Small intestine (tissue), 7 donors: ENCODE results near the gene CIDEB. TPM values are rescaled to one million over a fixed set of nuclear protein-coding genes. Genes with fewer than 3 reads are reported as not detected.
A peak's percentile ranks its signal among the peaks of the same experiment; 100 is the strongest.

ENCODE experiments used
- DNase-seq, 2 donors: peaks; one replicate each; pipeline versions ENCODE4 v3.0.0 to v3.0.0-alpha.2; 2013
- FAIRE-seq: peaks from 2 replicates; lab custom pipeline; 2012; peaks lifted over from hg19 to GRCh38; lab: Jason Lieb, UNC
- H3K27ac ChIP-seq, 3 donors: one replicate each; pipeline ENCODE4 v1.5.1; 2013; ENCODE audit warnings: low read length in 2 of 3, mild to moderate bottlenecking in 2 of 3, control low read depth in 1 of 3, inconsistent platforms in 1 of 3, low read depth in 1 of 3, moderate library complexity in 1 of 3
- H3K27me3 ChIP-seq, 3 donors: one replicate each; pipeline ENCODE4 v1.6.1; 2013; ENCODE audit warnings: low read length in 3 of 3, inconsistent platforms in 1 of 3; ENCODE audit not compliant: control insufficient read depth in 3 of 3, insufficient read depth in 3 of 3
- H3K36me3 ChIP-seq, 3 donors: one replicate each; pipeline ENCODE4 v1.6.1; 2013; ENCODE audit warnings: low read length in 3 of 3, inconsistent platforms in 1 of 3, low read depth in 1 of 3, mild to moderate bottlenecking in 1 of 3, moderate library complexity in 1 of 3; ENCODE audit not compliant: control insufficient read depth in 3 of 3, insufficient read depth in 2 of 3
- H3K4me1 ChIP-seq, 3 donors: one replicate each; pipeline ENCODE4 v1.6.1; 2013; ENCODE audit warnings: low read length in 2 of 3, inconsistent platforms in 1 of 3, low read depth in 1 of 3, mild to moderate bottlenecking in 1 of 3, moderate library complexity in 1 of 3; ENCODE audit not compliant: control insufficient read depth in 3 of 3, insufficient read depth in 2 of 3
- H3K4me3 ChIP-seq, 3 donors: one replicate each; pipeline ENCODE4 v1.5.1; 2013; ENCODE audit warnings: low read length in 3 of 3, control low read depth in 1 of 3, inconsistent platforms in 1 of 3, low read depth in 1 of 3, mild to moderate bottlenecking in 1 of 3, moderate library complexity in 1 of 3
- H3K9me3 ChIP-seq, 2 donors: one replicate each; pipeline ENCODE4 v1.6.1; 2013; ENCODE audit warnings: low read depth in 1 of 2, low read length in 1 of 2; ENCODE audit not compliant: control insufficient read depth in 2 of 2, insufficient read depth in 1 of 2
- WGBS, 3 donors: extraction: QIAGEN DNeasy Blood & Tissue Kit; methylation state at CpG; one replicate each; pipeline ENCODE4 v1.1.7; 2013; 5-methylcytosine and 5-hydroxymethylcytosine counted together
- polyA plus RNA-seq, 4 donors: library from polyadenylated mRNA; stranded (reverse) in 3 of 4; unstranded in 1 of 4; fragments of 200-250 nt in 3 of 4; fragments of 120-200 nt in 1 of 4; gene quantifications; one replicate each; pipeline versions ENCODE4 v1.2.1 to v1.2.3, GENCODE V29; 2013
- donor health status: healthy with polysubstance abuse.
- donor health status: control.
- donor health status: control.
- donor health status: Bipolar disorder and iron deficiency.
- donor health status: healthy.

The CIDEB gene
- polyA plus RNA-seq, 4 donors: 31.2 to 273 (median 139) TPM

GRCh38 chr14:24274101-24274543, 33.7 kb downstream of the CIDEB start:
- Histone ChIP-seq H3K4me3 (no peak overlapping the region), H3K9me3 (no peaks in the 10 kb centered on the region), H3K4me1 (peaks cover 0 to 12% (median 6%) of the 10 kb centered on the region in 3 donors), H3K27me3 (no peaks in the 10 kb centered on the region), H3K36me3 (peaks cover 0 to 14% (median 0%) of the 10 kb centered on the region in 3 donors), H3K27ac (peak overlapping the region in 1 of 3 donors; percentile 49)
- WGBS, 3 donors: 22 to 54% (median 26%) methylated on average over 3 of the region's 3 CpGs
- DNase-seq (peak in 1 of 2 donors; percentile 29), FAIRE-seq (no peak)

GRCh38 chr14:24273422-24273998, 34.3 kb downstream of the CIDEB start:
- DNase-seq (no peak), FAIRE-seq (no peak)
- Histone ChIP-seq H3K27ac (no peak overlapping the region), H3K4me1 (peaks cover 0 to 12% (median 6%) of the 10 kb centered on the region in 3 donors), H3K4me3 (no peak overlapping the region), H3K27me3 (no peaks in the 10 kb centered on the region), H3K36me3 (peaks cover 0 to 20% (median 0%) of the 10 kb centered on the region in 3 donors), H3K9me3 (no peaks in the 10 kb centered on the region)
- 76 to 87% (median 77%) methylated on average over 3 of the region's 3 CpGs for WGBS, 3 donors

- Histone ChIP-seq H3K27me3 (no peaks in the 10 kb centered on the region), H3K4me1 (peaks cover 0 to 12% (median 6%) of the 10 kb centered on the region in 3 donors), H3K36me3 (peaks cover 0 to 30% (median 0%) of the 10 kb centered on the region in 3 donors), H3K4me3 (no peak overlapping the region), H3K9me3 (no peaks in the 10 kb centered on the region), H3K27ac (peak overlapping the region in 1 of 3 donors; percentile 95)
- DNase-seq (no peak), FAIRE-seq (no peak)
- WGBS, 3 donors: 89 to 91% (median 90%) methylated on average over 2 of the region's 2 CpGs
Measured at GRCh38 chr14:24272467-24272866, 35.3 kb downstream of the CIDEB start.

DNA sequence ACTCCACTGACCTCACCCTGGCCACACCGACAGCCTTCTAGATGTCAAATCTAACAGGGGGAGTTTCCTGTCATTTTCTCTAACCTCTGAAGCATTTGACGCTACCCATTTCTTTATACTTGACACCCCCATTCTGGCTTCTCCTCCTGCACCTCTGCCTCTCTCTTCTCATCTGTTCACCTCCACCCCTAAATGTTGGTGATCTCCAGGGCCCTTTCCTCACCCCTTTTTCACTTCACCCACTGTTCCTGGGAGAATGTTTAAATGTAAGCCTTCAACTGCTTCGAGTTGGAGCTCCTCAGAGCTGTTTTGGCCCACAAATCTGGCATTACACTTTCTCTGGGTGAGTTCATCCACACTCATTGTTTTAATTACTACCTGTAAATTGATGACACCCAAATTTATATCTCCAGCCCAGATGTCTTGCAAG, 35.9 kb downstream of the CIDEB start:
- Histone ChIP-seq H3K4me1 (peaks cover 0 to 12% (median 6%) of the 10 kb centered on the region in 3 donors), H3K9me3 (no peaks in the 10 kb centered on the region), H3K4me3 (peak overlapping the region; percentile 56 to 83 (median 80)), H3K36me3 (peaks cover 0 to 36% (median 2%) of the 10 kb centered on the region in 3 donors), H3K27me3 (no peaks in the 10 kb centered on the region), H3K27ac (peak overlapping the region; percentile 59 to 95 (median 95))
- DNase-seq (no peak), FAIRE-seq (no peak)
- WGBS, 3 donors: 5 to 15% (median 9%) methylated on average over 3 of the region's 3 CpGs

- Histone ChIP-seq H3K4me3 (peak within 1 kb of the TSS; percentile 80 to 90 (median 83)), H3K27ac (peak within 1 kb of the TSS; percentile 95 to 96 (median 95)), H3K9me3 (no peaks in the 10 kb centered on the region), H3K4me1 (peaks cover 0 to 12% (median 6%) of the 10 kb centered on the region in 3 donors), H3K36me3 (peaks cover 0 to 42% (median 8%) of the 10 kb centered on the region in 3 donors), H3K27me3 (no peaks in the 10 kb centered on the region)
- DNase-seq (peak; percentile 92 to 96), FAIRE-seq (no peak)
- 0% methylated on average over 44 to 61 of the region's 61 CpGs for WGBS, 3 donors
Measured at GRCh38 chr14:24271134-24271833, 36.5 kb downstream of the CIDEB start, which contains the start of gene RABGGTA. Gene RABGGTA (minus strand): TSS chr14:24271597. CDS start chr14:24271115, 482 bp downstream.

DNA sequence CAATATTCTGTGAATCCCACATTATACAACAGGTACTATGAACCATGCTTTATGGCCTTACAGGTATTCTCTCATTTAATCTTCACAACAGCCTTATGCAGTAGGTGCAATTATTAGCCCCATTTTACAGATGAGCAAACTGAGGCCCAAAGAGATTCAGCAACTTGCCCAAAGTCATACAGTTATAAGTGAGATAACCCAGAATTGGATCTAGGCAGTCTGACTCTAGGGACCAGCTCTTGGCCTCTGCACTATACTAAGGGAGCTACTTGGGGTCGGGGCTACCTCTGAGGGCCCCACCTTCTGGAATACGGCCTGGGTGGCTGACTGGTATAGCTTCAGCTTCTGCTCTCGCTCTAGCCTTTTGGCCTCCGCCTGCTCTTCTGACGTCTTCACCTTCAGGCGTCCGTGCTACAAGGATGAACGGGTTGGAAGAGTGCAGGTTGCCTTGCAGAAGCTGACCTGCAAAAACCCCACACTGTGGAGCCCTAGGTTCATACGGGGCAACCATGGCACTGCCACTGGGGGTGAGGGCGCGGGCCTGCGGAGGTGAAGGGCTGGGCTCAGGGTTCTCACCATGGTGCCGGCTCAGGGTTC, 37.1 kb downstream of the CIDEB start:
- H3K9me3 ChIP-seq: no peaks in the 10 kb centered on the region
- no peak for DNase-seq
- H3K4me3 ChIP-seq: peak overlapping the region; percentile 80 to 90 (median 83)
- 5 to 12% (median 5%) methylated on average over 13 of the region's 13 CpGs for WGBS, 3 donors
- H3K27me3 ChIP-seq: no peaks in the 10 kb centered on the region
- FAIRE-seq: no peak
- peaks cover 0 to 12% (median 6%) of the 10 kb centered on the region in 3 donors for H3K4me1 ChIP-seq
- H3K27ac ChIP-seq: peak overlapping the region; percentile 95 to 96 (median 95)
- peaks cover 0 to 46% (median 10%) of the 10 kb centered on the region in 3 donors for H3K36me3 ChIP-seq

DNA sequence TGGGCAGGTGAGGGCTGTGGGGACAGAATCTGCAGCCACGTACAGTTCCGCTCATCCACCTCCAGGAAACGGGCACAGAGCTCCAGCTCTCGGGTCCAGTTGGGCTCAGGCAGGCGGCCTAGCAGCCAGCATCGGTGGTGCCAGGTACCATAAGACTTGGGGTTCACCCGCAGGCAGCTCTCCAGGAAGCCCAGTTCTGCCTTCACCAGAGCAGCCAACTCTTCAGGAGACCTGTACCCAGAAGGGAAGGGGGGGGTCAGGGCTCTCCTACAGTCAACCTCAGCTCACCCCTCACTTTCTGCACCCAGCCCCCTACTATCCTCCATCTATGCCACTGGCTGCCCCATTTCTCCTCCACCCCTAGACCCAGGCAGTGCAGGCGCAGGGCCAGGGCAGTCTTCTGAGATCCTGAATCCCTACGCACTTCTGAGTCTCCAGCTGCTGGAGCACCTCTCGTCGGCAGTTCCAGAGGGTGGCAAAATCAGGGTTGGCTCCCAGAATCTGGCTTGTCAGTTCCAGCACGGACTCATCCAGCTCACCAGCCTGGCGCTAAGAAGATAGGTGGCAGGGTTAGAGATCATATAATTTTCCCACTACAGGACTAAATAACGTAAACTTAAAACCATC, 37.8 kb downstream of the CIDEB start:
- H3K27ac ChIP-seq: no peak overlapping the region
- FAIRE-seq: no peak
- 93 to 95% (median 95%) methylated on average over 14 of the region's 14 CpGs for WGBS, 3 donors
- peaks cover 0 to 12% (median 6%) of the 10 kb centered on the region in 3 donors for H3K4me1 ChIP-seq
- no peaks in the 10 kb centered on the region for H3K27me3 ChIP-seq
- no peak for DNase-seq
- no peak overlapping the region for H3K4me3 ChIP-seq
- H3K36me3 ChIP-seq: peaks cover 0 to 49% (median 10%) of the 10 kb centered on the region in 3 donors
- H3K9me3 ChIP-seq: no peaks in the 10 kb centered on the region

DNA sequence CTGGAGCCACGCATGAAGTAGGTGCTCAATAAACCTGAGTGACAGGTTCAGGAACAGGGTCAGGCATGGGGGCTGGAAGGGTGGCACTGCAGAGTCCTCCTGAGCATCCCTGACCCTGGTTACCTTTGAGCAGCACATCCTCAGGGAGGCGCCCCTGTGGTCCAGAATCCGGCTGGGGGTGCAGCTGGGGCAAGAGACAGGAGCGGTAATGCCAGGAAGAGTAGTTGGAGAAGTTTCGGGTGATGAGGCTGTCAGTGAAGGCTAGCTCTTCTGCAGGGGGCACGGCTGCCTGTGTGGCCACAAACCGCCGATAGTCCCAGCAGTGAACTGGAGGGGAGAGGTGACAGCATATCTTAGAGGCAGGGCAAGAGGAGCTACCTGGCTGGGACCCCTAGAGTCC, 38.4 kb downstream of the CIDEB start:
- H3K36me3 ChIP-seq: peaks cover 0 to 56% (median 10%) of the 10 kb centered on the region in 3 donors
- no peaks in the 10 kb centered on the region for H3K27me3 ChIP-seq
- 93 to 97% (median 94%) methylated on average over 8 of the region's 8 CpGs for WGBS, 3 donors
- no peak for DNase-seq
- peaks cover 0 to 12% (median 5%) of the 10 kb centered on the region in 3 donors for H3K4me1 ChIP-seq
- H3K9me3 ChIP-seq: no peaks in the 10 kb centered on the region
- H3K4me3 ChIP-seq: no peak overlapping the region
- H3K27ac ChIP-seq: no peak overlapping the region
- FAIRE-seq: no peak
